ENCODE data around the gene NME1.

The NME1 gene

GRCh38 chr17:51149163-51149562 lies 4.2 kb upstream of the NME1 start:
- no peak overlapping the region for H2AK5ac ChIP-seq (ENCODE audit: low read depth, low read length)
- no peak overlapping the region for H2BK5ac ChIP-seq (ENCODE audit: low read length)
- DNase-seq (ENCODE audit: low spot score): no peak
- peaks cover 3% of the 10 kb centered on the region for H3K79me1 ChIP-seq (ENCODE audit: low read depth, low read length)
- H3K18ac ChIP-seq (ENCODE audit: low read length): no peak overlapping the region
- H3K4me2 ChIP-seq (ENCODE audit: insufficient read depth, low read length, poor library complexity, severe bottlenecking): no peak overlapping the region
- no peak overlapping the region for H3K14ac ChIP-seq (ENCODE audit: low read length)
- H2AFZ ChIP-seq (ENCODE audit: low read length): no peak overlapping the region
- no peak overlapping the region for H2BK12ac ChIP-seq (ENCODE audit: low read length)
- no peak overlapping the region for H3K4me3 ChIP-seq (ENCODE audit: low read length in 2 of 2)
- no peak overlapping the region for H3K4ac ChIP-seq (ENCODE audit: low read length)
- H2BK15ac ChIP-seq (ENCODE audit: low read length): no peak overlapping the region
- H3K9me3 ChIP-seq (replicated peaks in 1 of 2; ENCODE audit: control insufficient read depth in 2 of 2, insufficient read depth in 1 of 2, low read depth in 1 of 2, low read length in 2 of 2): no peaks in the 10 kb centered on the region
- WGBS, 2 donors (ENCODE audit: extremely low coverage in 2 of 2, insufficient read length in 2 of 2, insufficient replicate concordance in 1 of 2): no CpG with 5 or more reads among the region's 2 CpGs
- no peaks in the 10 kb centered on the region for H3K27me3 ChIP-seq (ENCODE audit: control insufficient read depth in 3 of 3, insufficient read depth in 3 of 3, low read depth in 1 of 3, low read length in 3 of 3)
- H2BK120ac ChIP-seq (ENCODE audit: low read depth, low read length): no peak overlapping the region
- H3K4me1 ChIP-seq (ENCODE audit: control insufficient read depth in 2 of 2, insufficient read depth in 1 of 2, low read depth in 1 of 2, low read length in 2 of 2): no peaks in the 10 kb centered on the region
- H3K9ac ChIP-seq (ENCODE audit: low read depth, low read length, poor library complexity): no peak overlapping the region
- no peaks in the 10 kb centered on the region for H3K36me3 ChIP-seq (replicated peaks in 1 of 2; ENCODE audit: control insufficient read depth in 2 of 2, insufficient read depth in 2 of 2, low read length in 2 of 2)
- H4K8ac ChIP-seq (ENCODE audit: low read depth, low read length): no peak overlapping the region
- H3K27ac ChIP-seq (replicated peaks; ENCODE audit: low read length): no peak overlapping the region
- H3K23ac ChIP-seq (ENCODE audit: low read depth, low read length, poor library complexity): no peak overlapping the region
- no peak overlapping the region for H4K91ac ChIP-seq (ENCODE audit: low read depth, low read length, poor library complexity)

- Histone ChIP-seq H3K4me3 (ENCODE audit: low read length in 2 of 2) (no peak overlapping the region), H3K27ac (replicated peaks; ENCODE audit: low read length) (no peak overlapping the region), H3K18ac (ENCODE audit: low read length) (no peak overlapping the region), H3K23ac (ENCODE audit: low read depth, low read length, poor library complexity) (no peak overlapping the region), H3K14ac (ENCODE audit: low read length) (no peak overlapping the region), H2BK12ac (ENCODE audit: low read length) (no peak overlapping the region), H3K4me2 (ENCODE audit: insufficient read depth, low read length, poor library complexity, severe bottlenecking) (peak overlapping the region; percentile 11), H3K4ac (ENCODE audit: low read length) (no peak overlapping the region), H4K8ac (ENCODE audit: low read depth, low read length) (no peak overlapping the region), H3K79me1 (ENCODE audit: low read depth, low read length) (peaks cover 3% of the 10 kb centered on the region), H2BK5ac (ENCODE audit: low read length) (no peak overlapping the region), H3K27me3 (ENCODE audit: control insufficient read depth in 3 of 3, insufficient read depth in 3 of 3, low read depth in 1 of 3, low read length in 3 of 3) (no peaks in the 10 kb centered on the region), H3K9me3 (replicated peaks in 1 of 2; ENCODE audit: control insufficient read depth in 2 of 2, insufficient read depth in 1 of 2, low read depth in 1 of 2, low read length in 2 of 2) (no peaks in the 10 kb centered on the region), H3K4me1 (ENCODE audit: control insufficient read depth in 2 of 2, insufficient read depth in 1 of 2, low read depth in 1 of 2, low read length in 2 of 2) (no peaks in the 10 kb centered on the region), H3K9ac (ENCODE audit: low read depth, low read length, poor library complexity) (no peak overlapping the region), H2AK5ac (ENCODE audit: low read depth, low read length) (no peak overlapping the region), H2BK120ac (ENCODE audit: low read depth, low read length) (no peak overlapping the region), H4K91ac (ENCODE audit: low read depth, low read length, poor library complexity) (no peak overlapping the region), H3K36me3 (replicated peaks in 1 of 2; ENCODE audit: control insufficient read depth in 2 of 2, insufficient read depth in 2 of 2, low read length in 2 of 2) (peaks cover 5 to 9% of the 10 kb centered on the region in 2 donors), H2BK15ac (ENCODE audit: low read length) (no peak overlapping the region), H2AFZ (ENCODE audit: low read length) (no peak overlapping the region)
- no CpG with 5 or more reads among the region's 5 CpGs for WGBS, 2 donors (ENCODE audit: extremely low coverage in 2 of 2, insufficient read length in 2 of 2, insufficient replicate concordance in 1 of 2)
- DNase-seq (ENCODE audit: low spot score): no peak
These were observed 2.4 kb upstream of the NME1 start for GRCh38 chr17:51150932-51151331.

- Histone ChIP-seq H4K8ac (ENCODE audit: low read depth, low read length) (no peak overlapping the region), H3K79me1 (ENCODE audit: low read depth, low read length) (peaks cover 8% of the 10 kb centered on the region), H3K9me3 (replicated peaks in 1 of 2; ENCODE audit: control insufficient read depth in 2 of 2, insufficient read depth in 1 of 2, low read depth in 1 of 2, low read length in 2 of 2) (no peaks in the 10 kb centered on the region), H2BK12ac (ENCODE audit: low read length) (no peak overlapping the region), H3K23ac (ENCODE audit: low read depth, low read length, poor library complexity) (no peak overlapping the region), H2AK5ac (ENCODE audit: low read depth, low read length) (no peak overlapping the region), H2BK15ac (ENCODE audit: low read length) (no peak overlapping the region), H3K27ac (replicated peaks; ENCODE audit: low read length) (peak overlapping the region; percentile 82), H3K9ac (ENCODE audit: low read depth, low read length, poor library complexity) (no peak overlapping the region), H3K14ac (ENCODE audit: low read length) (no peak overlapping the region), H4K91ac (ENCODE audit: low read depth, low read length, poor library complexity) (no peak overlapping the region), H2BK120ac (ENCODE audit: low read depth, low read length) (no peak overlapping the region), H3K18ac (ENCODE audit: low read length) (no peak overlapping the region), H2BK5ac (ENCODE audit: low read length) (no peak overlapping the region), H3K4me1 (ENCODE audit: control insufficient read depth in 2 of 2, insufficient read depth in 1 of 2, low read depth in 1 of 2, low read length in 2 of 2) (no peaks in the 10 kb centered on the region), H3K27me3 (ENCODE audit: control insufficient read depth in 3 of 3, insufficient read depth in 3 of 3, low read depth in 1 of 3, low read length in 3 of 3) (no peaks in the 10 kb centered on the region), H3K4ac (ENCODE audit: low read length) (no peak overlapping the region), H3K36me3 (replicated peaks in 1 of 2; ENCODE audit: control insufficient read depth in 2 of 2, insufficient read depth in 2 of 2, low read length in 2 of 2) (peaks cover 12 to 28% of the 10 kb centered on the region in 2 donors), H3K4me3 (ENCODE audit: low read length in 2 of 2) (peak overlapping the region in 1 of 2 donors; percentile 45), H3K4me2 (ENCODE audit: insufficient read depth, low read length, poor library complexity, severe bottlenecking) (peak overlapping the region; percentile 45), H2AFZ (ENCODE audit: low read length) (peak overlapping the region; percentile 90)
- no CpG with 5 or more reads among the region's 8 CpGs for WGBS, 2 donors (ENCODE audit: extremely low coverage in 2 of 2, insufficient read length in 2 of 2, insufficient replicate concordance in 1 of 2)
- DNase-seq (ENCODE audit: low spot score): no peak
These were observed 571 bp upstream of the NME1 start for GRCh38 chr17:51152766-51153209.

- H3K36me3 ChIP-seq (replicated peaks in 1 of 2; ENCODE audit: control insufficient read depth in 2 of 2, insufficient read depth in 2 of 2, low read length in 2 of 2): peaks cover 17 to 42% of the 10 kb centered on the region in 2 donors
- peak overlapping the region; percentile 90 to 96 for H3K4me3 ChIP-seq (ENCODE audit: low read length in 2 of 2)
- no peak overlapping the region for H2AK5ac ChIP-seq (ENCODE audit: low read depth, low read length)
- H3K79me1 ChIP-seq (ENCODE audit: low read depth, low read length): peaks cover 8% of the 10 kb centered on the region
- H3K9ac ChIP-seq (ENCODE audit: low read depth, low read length, poor library complexity): no peak overlapping the region
- H3K23ac ChIP-seq (ENCODE audit: low read depth, low read length, poor library complexity): no peak overlapping the region
- peak overlapping the region; percentile 69 for H3K4me2 ChIP-seq (ENCODE audit: insufficient read depth, low read length, poor library complexity, severe bottlenecking)
- H3K9me3 ChIP-seq (replicated peaks in 1 of 2; ENCODE audit: control insufficient read depth in 2 of 2, insufficient read depth in 1 of 2, low read depth in 1 of 2, low read length in 2 of 2): no peaks in the 10 kb centered on the region
- H4K8ac ChIP-seq (ENCODE audit: low read depth, low read length): no peak overlapping the region
- no peak for DNase-seq (ENCODE audit: low spot score)
- no CpG with 5 or more reads among the region's 6 CpGs for WGBS, 2 donors (ENCODE audit: extremely low coverage in 2 of 2, insufficient read length in 2 of 2, insufficient replicate concordance in 1 of 2)
- no peak overlapping the region for H3K14ac ChIP-seq (ENCODE audit: low read length)
- H3K27ac ChIP-seq (replicated peaks; ENCODE audit: low read length): no peak overlapping the region
- peak overlapping the region; percentile 88 for H2AFZ ChIP-seq (ENCODE audit: low read length)
- H2BK15ac ChIP-seq (ENCODE audit: low read length): no peak overlapping the region
- no peak overlapping the region for H3K4ac ChIP-seq (ENCODE audit: low read length)
- no peak overlapping the region for H2BK5ac ChIP-seq (ENCODE audit: low read length)
- no peaks in the 10 kb centered on the region for H3K27me3 ChIP-seq (ENCODE audit: control insufficient read depth in 3 of 3, insufficient read depth in 3 of 3, low read depth in 1 of 3, low read length in 3 of 3)
- no peak overlapping the region for H2BK120ac ChIP-seq (ENCODE audit: low read depth, low read length)
- no peaks in the 10 kb centered on the region for H3K4me1 ChIP-seq (ENCODE audit: control insufficient read depth in 2 of 2, insufficient read depth in 1 of 2, low read depth in 1 of 2, low read length in 2 of 2)
- H2BK12ac ChIP-seq (ENCODE audit: low read length): no peak overlapping the region
- no peak overlapping the region for H4K91ac ChIP-seq (ENCODE audit: low read depth, low read length, poor library complexity)
- no peak overlapping the region for H3K18ac ChIP-seq (ENCODE audit: low read length)
These were observed 817 bp downstream of the NME1 start for GRCh38 chr17:51154176-51154575.
